Chondrocyte (in vitro differentiated cells): ENCODE measurements around the gene SNCB. TPM values are rescaled to one million over a fixed set of nuclear protein-coding genes. Genes with fewer than 3 reads are reported as not detected.

Experiments used
- DNase-seq: peaks from one replicate; pipeline ENCODE4 v3.0.0; 2021; ENCODE audit warnings: mixed read lengths, low spot score
- H3K27ac Mint-ChIP-seq: one replicate; pipeline ENCODE4 v1.8.0; 2021; ENCODE audit warnings: mild to moderate bottlenecking, moderate library complexity, mixed read lengths; ENCODE audit not compliant: unreplicated experiment
- H3K27me3 Mint-ChIP-seq: 2 replicates; pipeline ENCODE4 v1.8.0; 2021; ENCODE audit warnings: low read depth, mixed read lengths
- H3K36me3 Mint-ChIP-seq: 2 replicates; pipeline ENCODE4 v1.8.0; 2021; ENCODE audit warnings: low read depth, mixed read lengths
- H3K4me1 Mint-ChIP-seq: 2 replicates; pipeline ENCODE4 v1.8.0; 2021; ENCODE audit warnings: low read depth, mild to moderate bottlenecking, mixed read lengths
- H3K4me3 Mint-ChIP-seq: one replicate; pipeline ENCODE4 v1.8.0; 2021; ENCODE audit warnings: mild to moderate bottlenecking, moderate library complexity, mixed read lengths; ENCODE audit not compliant: unreplicated experiment
- H3K9me3 Mint-ChIP-seq: 2 replicates; pipeline ENCODE4 v1.8.0; 2021; ENCODE audit warnings: low read depth, mixed read lengths
- CTCF ChIP-seq: fragments of 200-600 bp; sonication (generic); IDR thresholded peaks from 2 replicates; pipeline ENCODE4 v1.5.0; 2021; ENCODE audit warnings: antibody characterized with exemption, mild to moderate bottlenecking, moderate library complexity
- total RNA-seq: library from RNA; stranded (reverse); gene quantifications from 3 replicates; pipeline ENCODE4 v1.2.1, GENCODE V29; 2021

The SNCB gene
- total RNA-seq, 1 donor from 2014 or later: 0.45 TPM

GRCh38 chr5:176638437-176638836 lies 8.1 kb upstream of the SNCB start:
- no peak overlapping the region for H3K4me3 Mint-ChIP-seq
- peaks cover 3% of the 10 kb centered on the region for H3K4me1 Mint-ChIP-seq

GRCh38 chr5:176637556-176637955 lies 7.2 kb upstream of the SNCB start:
- H3K36me3 Mint-ChIP-seq: no peaks in the 10 kb centered on the region
- H3K27me3 Mint-ChIP-seq: peaks cover 38% of the 10 kb centered on the region
- H3K4me1 Mint-ChIP-seq: peaks cover 3% of the 10 kb centered on the region
- no peak for TF ChIP-seq CTCF
- no peak overlapping the region for H3K27ac Mint-ChIP-seq
- H3K9me3 Mint-ChIP-seq: no peaks in the 10 kb centered on the region
- DNase-seq: no peak
- H3K4me3 Mint-ChIP-seq: no peak overlapping the region

More at GRCh38 chr5:176638437-176638836, 8.1 kb upstream of the SNCB start:
- Mint-ChIP-seq H3K36me3 (no peaks in the 10 kb centered on the region), H3K9me3 (no peaks in the 10 kb centered on the region), H3K27ac (no peak overlapping the region), H3K27me3 (peaks cover 36% of the 10 kb centered on the region)
- no peak for TF ChIP-seq CTCF
- DNase-seq: no peak

DNA sequence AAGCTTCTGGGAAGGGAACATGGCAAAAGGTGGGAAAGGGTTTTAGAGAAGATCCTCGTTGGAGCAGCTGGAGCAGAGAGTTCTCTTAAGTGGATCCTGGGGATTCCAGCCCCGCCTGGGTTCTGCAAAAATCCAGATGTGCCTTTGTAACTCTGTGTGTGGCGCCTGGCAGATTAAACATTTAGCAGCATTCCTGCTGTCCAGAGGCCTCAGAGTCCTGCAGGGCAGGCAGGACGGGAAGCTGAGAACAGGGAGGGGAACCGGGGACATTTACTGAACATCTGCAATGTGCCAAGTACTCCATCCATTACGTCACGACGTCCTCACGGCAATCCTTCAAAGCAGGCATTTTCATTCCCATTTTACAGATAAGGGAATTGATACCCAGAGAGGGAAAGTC lies 6.1 kb upstream of the SNCB start:
- no peak overlapping the region for H3K27ac Mint-ChIP-seq
- peaks cover 3% of the 10 kb centered on the region for H3K4me1 Mint-ChIP-seq
- DNase-seq: no peak
- no peak overlapping the region for H3K4me3 Mint-ChIP-seq
- no peak for TF ChIP-seq CTCF
- H3K9me3 Mint-ChIP-seq: no peaks in the 10 kb centered on the region
- H3K36me3 Mint-ChIP-seq: no peaks in the 10 kb centered on the region
- H3K27me3 Mint-ChIP-seq: peaks cover 43% of the 10 kb centered on the region

DNA sequence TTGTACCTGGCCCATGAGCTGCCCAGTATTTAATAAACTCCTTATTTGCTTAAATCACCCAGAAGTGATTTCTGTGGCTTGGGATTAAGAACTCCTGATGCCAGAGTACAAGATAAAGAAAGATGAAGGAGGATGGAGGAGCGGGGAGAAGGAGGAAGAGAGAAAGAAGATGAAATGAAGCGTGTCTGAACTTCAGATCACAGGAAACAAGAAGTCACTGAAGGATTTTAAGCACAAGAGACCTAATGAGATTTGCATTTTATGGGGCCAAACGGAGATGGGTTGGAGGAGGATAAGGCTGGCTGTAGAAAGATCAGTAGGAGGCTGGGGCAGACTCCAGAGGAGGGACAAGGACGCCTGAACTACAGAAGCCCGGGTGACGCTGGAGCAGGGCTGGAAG lies 3.3 kb upstream of the SNCB start:
- TF ChIP-seq CTCF: no peak
- Mint-ChIP-seq H3K27ac (no peak overlapping the region), H3K27me3 (peaks cover 64% of the 10 kb centered on the region), H3K4me3 (no peak overlapping the region), H3K36me3 (peaks cover 2% of the 10 kb centered on the region), H3K4me1 (peaks cover 9% of the 10 kb centered on the region), H3K9me3 (no peaks in the 10 kb centered on the region)
- no peak for DNase-seq

DNA sequence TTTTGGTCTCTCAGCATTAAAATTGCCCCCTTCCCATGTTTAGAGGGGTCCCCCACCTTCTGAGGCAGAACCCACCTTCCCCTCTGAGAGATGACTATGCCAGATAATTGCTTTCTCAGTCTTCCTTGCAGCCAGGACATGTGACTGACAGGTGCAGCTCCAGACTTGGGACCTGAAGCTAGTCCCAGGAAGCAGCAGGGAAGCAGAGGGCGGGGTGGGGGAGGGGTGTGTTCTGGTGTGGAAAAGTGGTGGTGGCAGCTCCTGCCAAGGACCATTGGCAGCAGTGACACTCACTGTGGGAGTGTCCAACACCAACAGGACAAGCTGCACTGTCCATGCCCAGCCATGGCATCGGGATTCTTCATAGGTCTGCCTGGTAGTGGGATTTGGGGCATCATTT lies 2.4 kb upstream of the SNCB start:
- H3K4me1 Mint-ChIP-seq: peaks cover 9% of the 10 kb centered on the region

More for the DNA sequence above, 2.4 kb upstream of the SNCB start:
- no peak for TF ChIP-seq CTCF
- Mint-ChIP-seq H3K4me3 (no peak overlapping the region), H3K27ac (no peak overlapping the region), H3K36me3 (peaks cover 2% of the 10 kb centered on the region), H3K9me3 (no peaks in the 10 kb centered on the region), H3K27me3 (peaks cover 66% of the 10 kb centered on the region)
- no peak for DNase-seq
